ENCODE measurements around the gene PCSK2.

The PCSK2 gene

GRCh38 chr20:17273717-17274116 is 46.9 kb downstream of the PCSK2 start:
- DNase-seq: no peak

GRCh38 chr20:17276101-17276500 is 49.3 kb downstream of the PCSK2 start:
- DNase-seq: no peak

GRCh38 chr20:17281478-17281877 is 54.6 kb downstream of the PCSK2 start:
- no peak for DNase-seq

GRCh38 chr20:17282501-17282900 is 55.7 kb downstream of the PCSK2 start:
- no peak for DNase-seq

- DNase-seq: no peak
These were observed 60.7 kb downstream of the PCSK2 start for GRCh38 chr20:17287503-17287902.

- no peak for DNase-seq
These were observed 61.2 kb downstream of the PCSK2 start for GRCh38 chr20:17287998-17288397.

GRCh38 chr20:17295151-17295726 is 68.4 kb downstream of the PCSK2 start:
- no peak for DNase-seq

GRCh38 chr20:17295991-17296390 is 69.2 kb downstream of the PCSK2 start:
- DNase-seq: no peak

- DNase-seq: no peak
These were observed 71.3 kb downstream of the PCSK2 start for GRCh38 chr20:17298171-17298570.

- no peak for DNase-seq
These were observed 71.9 kb downstream of the PCSK2 start for GRCh38 chr20:17298751-17299150.

- no peak for DNase-seq
These were observed 73.3 kb downstream of the PCSK2 start for GRCh38 chr20:17300113-17300512.

GRCh38 chr20:17304774-17305173 is 77.9 kb downstream of the PCSK2 start:
- DNase-seq: no peak

GRCh38 chr20:17306427-17306826 is 79.6 kb downstream of the PCSK2 start:
- no peak for DNase-seq

- no peak for DNase-seq
These were observed 87.4 kb downstream of the PCSK2 start for GRCh38 chr20:17314264-17314663.

GRCh38 chr20:17315407-17316231 is 88.8 kb downstream of the PCSK2 start:
- DNase-seq: no peak

GRCh38 chr20:17316316-17317038 is 89.6 kb downstream of the PCSK2 start:
- DNase-seq: no peak

- no peak for DNase-seq
These were observed 90.5 kb downstream of the PCSK2 start for GRCh38 chr20:17317341-17317740.

- DNase-seq: no peak
These were observed 93.6 kb downstream of the PCSK2 start for GRCh38 chr20:17320456-17320855.

GRCh38 chr20:17326096-17326495 is 99.3 kb downstream of the PCSK2 start:
- DNase-seq: no peak

GRCh38 chr20:17327185-17328148 is 100.6 kb downstream of the PCSK2 start:
- DNase-seq: no peak

GRCh38 chr20:17334932-17335331 is 108.1 kb downstream of the PCSK2 start:
- no peak for DNase-seq

- DNase-seq: no peak
These were observed 112.2 kb downstream of the PCSK2 start for GRCh38 chr20:17339000-17339399.

GRCh38 chr20:17343091-17343490 is 116.3 kb downstream of the PCSK2 start:
- DNase-seq: no peak
